Measurements from ENCODE around the gene OR51F2. TPM values are rescaled to one million over a fixed set of nuclear protein-coding genes. Genes with fewer than 3 reads are reported as not detected.

The OR51F2 gene
- not detected in 2 replicates for total RNA-seq (2016; rRNA removed; fragmentation: Illumina TruSeq; extraction: Trizol)
- not detected in 2 replicates for total RNA-seq (2016; cell fraction: cytosol; rRNA removed; fragmentation: Illumina TruSeq; extraction: Trizol; ENCODE audit: low read depth)
- total RNA-seq (2016; cell fraction: insoluble cytoplasmic fraction; rRNA removed; fragmentation: Illumina TruSeq; extraction: Trizol): not detected in 2 replicates
- total RNA-seq (2016; cell fraction: membrane; rRNA removed; fragmentation: Illumina TruSeq; extraction: Trizol): not detected in 2 replicates
- total RNA-seq (2016; cell fraction: nucleus; rRNA removed; fragmentation: Illumina TruSeq; extraction: Trizol): not detected in 2 replicates
- not detected in 2 replicates for polyA plus RNA-seq (2011; rRNA removed)
- polyA plus RNA-seq (2011; cell fraction: cytosol; rRNA removed): not detected in 2 replicates
- polyA plus RNA-seq (2011; cell fraction: nucleus; rRNA removed): not detected in 2 replicates
- polyA plus RNA-seq (2012): not detected in 2 replicates
- polyA plus RNA-seq (2016; cell fraction: cytosol; fragmentation: Illumina TruSeq; extraction: Trizol; ENCODE audit: low read depth): not detected in 2 replicates
- polyA plus RNA-seq (2016; cell fraction: insoluble cytoplasmic fraction; fragmentation: Illumina TruSeq; extraction: Trizol; ENCODE audit: low read depth): not detected in 2 replicates
- not detected in 2 replicates for polyA plus RNA-seq (2016; cell fraction: membrane; fragmentation: Illumina TruSeq; extraction: Trizol; ENCODE audit: low read depth)
- polyA plus RNA-seq (2016; cell fraction: nucleus; fragmentation: Illumina TruSeq; extraction: Trizol; ENCODE audit: insufficient read depth, low read depth): not detected in 2 replicates
- polyA minus RNA-seq (2011; rRNA and poly(A)+ RNA removed; ENCODE audit: low replicate concordance): not detected in 2 replicates
- not detected in 2 replicates for polyA minus RNA-seq (2011; cell fraction: cytosol; rRNA and poly(A)+ RNA removed)
- polyA minus RNA-seq (2011; cell fraction: nucleus; rRNA and poly(A)+ RNA removed): not detected in 2 replicates
- not detected for Bru-seq, nascent RNA
- not detected for BruChase-seq, experiment 1, labeled RNA remaining after a 6-hour chase
- not detected for BruChase-seq, experiment 2, labeled RNA remaining after a 2-hour chase
- long read RNA-seq, experiment 1: 0 reads
- long read RNA-seq, experiment 2: 0 reads

GRCh38 chr11:4821021-4821420 is at the start of gene OR51F2:
TSS of gene OR51F2 (plus strand) at chr11:4821321. CDS start at chr11:4821422, 101 bp downstream.
- H3K27ac ChIP-seq (ENCODE audit: extremely low read length, insufficient read depth, low read length): no peak within 1 kb of the TSS
- ATAC-seq: no peak
- ChIA-PET CTCF (ENCODE audit: low intra/inter-chr PET ratio, low total read pairs) (no interaction called here), POLR2A (no interaction called here)
- H3K4me2 ChIP-seq (ENCODE audit: low read depth, low read length): no peak within 1 kb of the TSS
- WGBS (ENCODE audit: low lambda C conversion rate): 0% methylated on average over 1 of the region's 1 CpG
- H3K4me1 ChIP-seq (ENCODE audit: insufficient read depth, low read length): no peaks in the 10 kb centered on the region
- in situ Hi-C loops (cut with HindIII; ENCODE audit: extremely low pct_ligation_motif_present, low pct_unique_long_range_greater_than_20kb): no loop called here
- no peak within 1 kb of the TSS for H3K9ac ChIP-seq (ENCODE audit: insufficient read depth, low read depth, low read length)
- no TSS peak for BruUV-seq (replicated peaks)
- H3K79me2 ChIP-seq (ENCODE audit: insufficient read depth, low read length): no peaks in the 10 kb centered on the region
- intact Hi-C loops (cut with micrococcal nuclease; ENCODE audit: unreplicated experiment): no loop called here
- no peaks in the 10 kb centered on the region for H4K20me1 ChIP-seq (ENCODE audit: insufficient read depth, low read length)
- H2AFZ ChIP-seq (ENCODE audit: low read length): no peak within 1 kb of the TSS
- H3K4me3 ChIP-seq (replicated peaks in 1 of 3; ENCODE audit: insufficient read depth in 1 of 3, low read depth in 2 of 3, low read length in 3 of 3): no peak within 1 kb of the TSS
- no peaks in the 10 kb centered on the region for H3K36me3 ChIP-seq (replicated peaks in 1 of 2; ENCODE audit: control insufficient read depth in 1 of 2, insufficient read depth in 2 of 2, low read length in 2 of 2)
- H3K9me3 ChIP-seq (ENCODE audit: low read length): no peaks in the 10 kb centered on the region
- DNase-seq (ENCODE audit: low spot score): no peak
- FAIRE-seq: no peak
- H3K27me3 ChIP-seq (ENCODE audit: control insufficient read depth in 1 of 2, insufficient read depth in 2 of 2, low read length in 2 of 2): no peaks in the 10 kb centered on the region; a peak in 1 of 5 replicates
- no peak for TF ChIP-seq ZNF407 (CRISPR knock-in tag; IDR thresholded peaks at IDR 0.05; ENCODE audit: not compliant biosample characterization)
- no peak for TF ChIP-seq KDM6A (CRISPR knock-in tag; IDR thresholded peaks at IDR 0.05; ENCODE audit: low read depth)
- TF ChIP-seq TARDBP (CRISPR knock-in tag; IDR thresholded peaks at IDR 0.05): no peak
- TF ChIP-seq CREB3 (CRISPR knock-in tag; IDR thresholded peaks at IDR 0.05): no peak
- no peak for TF ChIP-seq ZNF446 (CRISPR knock-in tag; IDR thresholded peaks at IDR 0.05)
- no peak for TF ChIP-seq POLR2AphosphoS5 (IDR thresholded peaks at IDR 0.05; ENCODE audit: low read depth, low read length)
- no peak for TF ChIP-seq ATM (IDR thresholded peaks at IDR 0.05; ENCODE audit: borderline replicate concordance)
- TF ChIP-seq FOXJ3 (CRISPR knock-in tag; IDR thresholded peaks at IDR 0.05; ENCODE audit: borderline replicate concordance): no peak
- TF ChIP-seq KLF6 (CRISPR knock-in tag; IDR thresholded peaks at IDR 0.05): no peak

Data from HepG2 (cell line).